Esophagus squamous epithelium (tissue), 4 donors: ENCODE measurements around the gene ENTREP3.

ENCODE experiments used
- POLR2A ChIP-seq, 4 donors: fragments of 450-650 bp; IDR thresholded peaks; one replicate each; pipeline ENCODE4 v1.6.1; 2017; ENCODE audit warnings: antibody characterized with exemption in 4 of 4, mild to moderate bottlenecking in 4 of 4, moderate library complexity in 3 of 4
- TF ChIP-seq, protein P1 (sequence below), 6 experiments: fragments of 450-650 bp in 4 of 6; fragments of 200-600 bp in 2 of 6; sonication (generic) in 2 of 6; IDR thresholded peaks; one replicate each; pipeline ENCODE4 v1.5.1; 2016 to 2019; ENCODE audit warnings: antibody characterized with exemption in 6 of 6, mild to moderate bottlenecking in 4 of 6, moderate library complexity in 4 of 6

DNA sequence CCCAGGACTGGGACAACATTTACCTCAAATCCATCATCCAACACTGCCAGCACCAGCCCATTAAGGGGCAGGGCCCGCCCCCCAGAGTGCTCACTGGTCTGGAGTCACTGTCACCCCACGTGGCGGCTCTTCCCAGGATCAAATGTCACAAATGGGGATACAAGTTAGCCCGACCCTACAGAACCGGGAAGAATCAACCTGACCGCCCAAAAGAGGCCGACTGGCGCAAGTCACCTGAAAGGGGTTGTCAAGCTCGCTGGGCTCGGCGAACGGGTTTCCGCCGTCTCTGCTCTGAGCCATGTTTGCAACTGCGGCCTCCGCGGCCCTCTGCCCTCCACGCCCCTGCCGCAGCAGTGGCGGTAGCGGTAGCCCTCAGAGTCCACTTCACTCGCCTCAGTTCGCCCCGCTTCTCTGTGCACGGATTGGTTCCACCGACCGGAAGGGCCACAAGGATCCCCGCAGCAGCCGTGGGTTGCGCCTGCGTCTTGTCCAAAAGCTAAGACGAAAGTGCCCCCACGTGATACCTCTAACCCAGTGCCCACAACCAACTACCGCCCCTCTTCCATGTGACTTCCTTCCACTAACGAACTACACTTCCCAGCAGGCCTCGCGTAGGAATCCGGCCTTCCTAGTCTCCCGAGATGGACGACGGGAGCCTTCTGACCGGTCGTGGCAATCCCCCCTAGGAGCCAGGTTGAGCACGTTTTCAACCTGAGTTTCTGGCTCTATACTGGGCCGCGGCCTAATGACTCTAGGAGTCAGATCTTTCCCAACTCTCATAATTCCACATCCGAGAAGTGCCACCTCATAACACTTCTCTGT, 6.8 kb upstream of the ENTREP3 start, which contains the start of gene SCAMP3:
- TF ChIP-seq, protein P1, sequence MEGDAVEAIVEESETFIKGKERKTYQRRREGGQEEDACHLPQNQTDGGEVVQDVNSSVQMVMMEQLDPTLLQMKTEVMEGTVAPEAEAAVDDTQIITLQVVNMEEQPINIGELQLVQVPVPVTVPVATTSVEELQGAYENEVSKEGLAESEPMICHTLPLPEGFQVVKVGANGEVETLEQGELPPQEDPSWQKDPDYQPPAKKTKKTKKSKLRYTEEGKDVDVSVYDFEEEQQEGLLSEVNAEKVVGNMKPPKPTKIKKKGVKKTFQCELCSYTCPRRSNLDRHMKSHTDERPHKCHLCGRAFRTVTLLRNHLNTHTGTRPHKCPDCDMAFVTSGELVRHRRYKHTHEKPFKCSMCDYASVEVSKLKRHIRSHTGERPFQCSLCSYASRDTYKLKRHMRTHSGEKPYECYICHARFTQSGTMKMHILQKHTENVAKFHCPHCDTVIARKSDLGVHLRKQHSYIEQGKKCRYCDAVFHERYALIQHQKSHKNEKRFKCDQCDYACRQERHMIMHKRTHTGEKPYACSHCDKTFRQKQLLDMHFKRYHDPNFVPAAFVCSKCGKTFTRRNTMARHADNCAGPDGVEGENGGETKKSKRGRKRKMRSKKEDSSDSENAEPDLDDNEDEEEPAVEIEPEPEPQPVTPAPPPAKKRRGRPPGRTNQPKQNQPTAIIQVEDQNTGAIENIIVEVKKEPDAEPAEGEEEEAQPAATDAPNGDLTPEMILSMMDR (IDR thresholded peaks at IDR 0.05) = peak in 1 of 6 experiments; percentile 38
- peak in 2 of 4 donors; percentile 58 to 65 for TF ChIP-seq POLR2A (IDR thresholded peaks at IDR 0.05)
